ENCODE measurements around the gene SPATA19. TPM values are rescaled to one million over a fixed set of nuclear protein-coding genes. Genes with fewer than 3 reads are reported as not detected.

Gene SPATA19
- polyA plus RNA-seq, 4 donors, result not detected

- DNase-seq (ENCODE audit: low read depth in 4 of 4, low spot score in 2 of 4), result no peak
These were observed 51.9 kb downstream of the SPATA19 start for GRCh38 chr11:133793271-133794035.

- no peak for DNase-seq (ENCODE audit: low read depth in 4 of 4, low spot score in 2 of 4)
These were observed 54.3 kb downstream of the SPATA19 start for GRCh38 chr11:133790995-133791394.

Other genes starting within 250 kb of the SPATA19 start
- gene IGSF9B, start 111.5 kb upstream of the SPATA19 start, polyA plus RNA-seq (ENCODE audit: insufficient read length in 4 of 4), result 1 to 10 TPM; 3.1 to 7.9 (median 6.1) TPM
- 10 to 100 TPM; 50.4 to 59.8 (median 52.5) TPM for gene JAM3, start 223.6 kb upstream of the SPATA19 start, polyA plus RNA-seq (ENCODE audit: insufficient read length in 4 of 4)